ENCODE measurements around the gene PEX10. TPM values are rescaled to one million over a fixed set of nuclear protein-coding genes. Genes with fewer than 3 reads are reported as not detected.

PEX10 gene
- total and polyA plus RNA-seq, 4 experiments from 2014 or later = 7.2 to 13.0 (median 10.1) TPM

- peak overlapping the region; percentile 65 to 80 for H3K4me3 ChIP-seq (ENCODE audit: low read length in 2 of 2)
- no peaks in the 10 kb centered on the region for H3K36me3 ChIP-seq (ENCODE audit: insufficient read depth, low read length)
- no peaks in the 10 kb centered on the region for H3K9me3 Mint-ChIP-seq
- POLR2A ChIA-PET (ENCODE audit: partially characterized antibody) = interaction anchor here (0.6 to 5.5 kb wide), 24 partner anchors 9 to 371 kb away, joined by 3 to 112 read pairs (median 4); partner anchors contain the start of genes FAAP20, HES5, MORN1 and PANK4
- peaks cover 0 to 9% of the 10 kb centered on the region in 2 donors for H3K36me3 Mint-ChIP-seq
- peak overlapping the region; percentile 84 to 99 (median 91) for H3K27ac Mint-ChIP-seq
- DNase-seq = peak; percentile 28 to 69 (median 36)
- no peaks in the 10 kb centered on the region for H3K27me3 Mint-ChIP-seq
- no peaks in the 10 kb centered on the region for H3K9me3 ChIP-seq (ENCODE audit: control insufficient read depth in 1 of 2, low read length in 2 of 2)
- peaks cover 59% of the 10 kb centered on the region for H3K4me1 ChIP-seq (ENCODE audit: insufficient read depth, low read length)
- CTCF ChIA-PET (ENCODE audit: partially characterized antibody) = interaction anchor here (0.7 to 4.2 kb wide), 12 partner anchors 8 to 371 kb away, joined by 3 to 85 read pairs (median 6); partner anchors contain the start of genes PANK4 and TNFRSF14
- H3K27me3 ChIP-seq (ENCODE audit: insufficient read depth, low read length) = no peaks in the 10 kb centered on the region
- peak overlapping the region; percentile 84 for H3K27ac ChIP-seq (ENCODE audit: low read depth, low read length)
- peak overlapping the region; percentile 78 to 93 (median 87) for H3K4me3 Mint-ChIP-seq
- intact Hi-C loops (cut with micrococcal nuclease) = no loop called here
- peaks cover 17 to 55% (median 33%) of the 10 kb centered on the region in 4 donors for H3K4me1 Mint-ChIP-seq
Measured at GRCh38 chr1:2415801-2416208, 3.4 kb upstream of the PEX10 start.

DNA sequence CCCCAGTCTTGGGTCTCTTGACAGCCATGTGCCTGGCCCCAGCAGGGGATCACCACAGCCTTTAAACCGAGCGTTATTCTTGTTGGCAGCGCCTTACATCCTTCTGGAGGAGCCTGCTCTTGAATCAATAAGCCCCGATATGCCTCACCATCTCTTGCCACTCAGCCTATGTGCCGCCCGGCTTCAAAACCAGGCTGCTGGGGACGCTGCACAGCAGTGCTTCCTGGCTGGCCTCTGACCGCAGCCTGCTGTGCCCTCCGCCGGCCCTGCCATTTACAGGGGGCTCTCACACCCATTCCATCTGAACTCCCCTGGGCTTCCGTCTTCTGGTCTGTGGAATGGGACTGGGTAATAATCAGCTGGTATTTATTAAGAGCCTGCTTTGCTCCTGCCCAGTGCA is 3.0 kb upstream of the PEX10 start:
- ChIA-PET CTCF (ENCODE audit: partially characterized antibody) (interaction anchor here (1.0 to 4.2 kb wide), 11 partner anchors 9 to 372 kb away, joined by 3 to 85 read pairs (median 9); partner anchors contain the start of genes PANK4 and TNFRSF14), POLR2A (ENCODE audit: partially characterized antibody) (interaction anchor here (0.6 to 5.5 kb wide), 22 partner anchors 9 to 371 kb away, joined by 3 to 112 read pairs (median 4); partner anchors contain the start of genes FAAP20, MORN1, PANK4 and PRXL2B)
- H3K36me3 Mint-ChIP-seq = peaks cover 0 to 9% of the 10 kb centered on the region in 2 donors
- Histone ChIP-seq H3K9me3 (ENCODE audit: control insufficient read depth in 1 of 2, low read length in 2 of 2) (no peaks in the 10 kb centered on the region), H3K27me3 (ENCODE audit: insufficient read depth, low read length) (no peaks in the 10 kb centered on the region), H3K4me3 (ENCODE audit: low read length in 2 of 2) (peak overlapping the region; percentile 65 to 80), H3K4me1 (ENCODE audit: insufficient read depth, low read length) (peaks cover 59% of the 10 kb centered on the region), H3K36me3 (ENCODE audit: insufficient read depth, low read length) (no peaks in the 10 kb centered on the region), H3K27ac (ENCODE audit: low read depth, low read length) (peak overlapping the region; percentile 84)
- H3K9me3 Mint-ChIP-seq = no peaks in the 10 kb centered on the region
- H3K27ac Mint-ChIP-seq = peak overlapping the region; percentile 84 to 99 (median 91)
- H3K27me3 Mint-ChIP-seq = no peaks in the 10 kb centered on the region
- H3K4me3 Mint-ChIP-seq = peak overlapping the region; percentile 78 to 93 (median 87)
- peaks cover 17 to 59% (median 33%) of the 10 kb centered on the region in 4 donors for H3K4me1 Mint-ChIP-seq
- DNase-seq = peak in 1 of 5 donors; percentile 37
- intact Hi-C loops (cut with micrococcal nuclease) = no loop called here

DNA sequence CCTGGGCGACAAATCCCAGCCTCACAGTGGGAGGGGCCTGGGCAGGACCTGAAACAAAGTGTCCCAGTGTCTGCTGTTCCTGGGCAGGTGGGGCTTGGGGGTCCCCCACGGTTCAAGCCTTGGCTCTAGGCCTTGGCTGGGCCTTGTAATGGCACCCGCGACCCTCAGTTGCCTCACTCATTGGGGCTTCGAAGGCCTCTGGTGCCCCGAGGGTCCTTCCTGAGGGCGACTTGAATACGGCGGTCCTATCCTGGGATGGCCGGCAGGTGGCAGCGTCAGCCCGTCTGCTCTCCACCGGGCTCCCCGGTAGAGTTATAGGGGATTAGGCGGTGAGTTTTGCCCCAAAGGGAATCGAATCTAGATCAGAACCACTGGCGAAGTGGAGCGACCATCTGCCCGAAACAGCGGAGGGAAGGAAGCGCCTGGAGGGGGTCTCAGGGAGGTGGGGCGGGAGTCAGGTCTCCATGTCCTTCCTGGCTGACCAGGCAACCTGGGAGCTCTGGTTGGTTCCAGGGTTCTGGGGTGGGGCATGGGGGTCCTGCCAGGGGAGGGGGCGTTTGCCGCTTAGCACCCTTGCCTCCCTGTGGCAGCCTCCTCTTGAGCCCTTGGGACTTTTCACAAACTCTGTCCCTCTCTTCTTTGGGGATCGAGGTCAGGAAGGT is 2.1 kb upstream of the PEX10 start:
- peak overlapping the region; percentile 87 to 99 (median 95) for H3K27ac Mint-ChIP-seq
- peaks cover 59% of the 10 kb centered on the region for H3K4me1 ChIP-seq (ENCODE audit: insufficient read depth, low read length)
- no peaks in the 10 kb centered on the region for H3K9me3 Mint-ChIP-seq
- H3K27ac ChIP-seq (ENCODE audit: low read depth, low read length) = peak overlapping the region; percentile 84
- POLR2A ChIA-PET (ENCODE audit: partially characterized antibody) = interaction anchor here (1.9 to 5.5 kb wide), 6 partner anchors 23 to 172 kb away, joined by 8 to 112 read pairs (median 34); partner anchors contain the start of genes MORN1, PANK4, PRXL2B and RER1
- no peaks in the 10 kb centered on the region for H3K9me3 ChIP-seq (ENCODE audit: control insufficient read depth in 1 of 2, low read length in 2 of 2)
- H3K27me3 Mint-ChIP-seq = no peaks in the 10 kb centered on the region
- peak overlapping the region; percentile 78 to 93 (median 86) for H3K4me3 Mint-ChIP-seq
- intact Hi-C loops (cut with micrococcal nuclease) = loop anchor here (1.0 to 5.0 kb wide), 4 partner anchors 134 to 1008 kb away; partner anchors contain the start of gene TTC34
- H3K4me3 ChIP-seq (ENCODE audit: low read length in 2 of 2) = peak overlapping the region in 1 of 2 donors; percentile 70
- CTCF ChIA-PET (ENCODE audit: partially characterized antibody) = interaction anchor here (1.6 to 4.2 kb wide), 6 partner anchors 110 to 373 kb away, joined by 4 to 85 read pairs (median 13); partner anchors contain the start of genes PANK4 and TNFRSF14
- H3K4me1 Mint-ChIP-seq = peaks cover 17 to 62% (median 33%) of the 10 kb centered on the region in 4 donors
- no peaks in the 10 kb centered on the region for H3K36me3 ChIP-seq (ENCODE audit: insufficient read depth, low read length)
- peak; percentile 75 to 82 (median 78) for DNase-seq
- peaks cover 0 to 11% of the 10 kb centered on the region in 2 donors for H3K36me3 Mint-ChIP-seq
- no peaks in the 10 kb centered on the region for H3K27me3 ChIP-seq (ENCODE audit: insufficient read depth, low read length)

- intact Hi-C loops (cut with micrococcal nuclease) = loop anchor here (1.0 to 5.0 kb wide), 4 partner anchors 135 to 1009 kb away; partner anchors contain the start of gene TTC34
- no peaks in the 10 kb centered on the region for H3K27me3 Mint-ChIP-seq
- Histone ChIP-seq H3K27ac (ENCODE audit: low read depth, low read length) (peak overlapping the region; percentile 84), H3K4me3 (ENCODE audit: low read length in 2 of 2) (peak overlapping the region in 1 of 2 donors; percentile 70), H3K9me3 (ENCODE audit: control insufficient read depth in 1 of 2, low read length in 2 of 2) (no peaks in the 10 kb centered on the region), H3K36me3 (ENCODE audit: insufficient read depth, low read length) (no peaks in the 10 kb centered on the region), H3K4me1 (ENCODE audit: insufficient read depth, low read length) (peaks cover 59% of the 10 kb centered on the region), H3K27me3 (ENCODE audit: insufficient read depth, low read length) (no peaks in the 10 kb centered on the region)
- no peaks in the 10 kb centered on the region for H3K9me3 Mint-ChIP-seq
- DNase-seq = peak in 3 of 5 donors; percentile 10 to 54 (median 21)
- H3K36me3 Mint-ChIP-seq = peaks cover 0 to 18% of the 10 kb centered on the region in 2 donors
- peaks cover 17 to 56% (median 32%) of the 10 kb centered on the region in 4 donors for H3K4me1 Mint-ChIP-seq
- POLR2A ChIA-PET (ENCODE audit: partially characterized antibody) = interaction anchor here (0.6 to 5.5 kb wide), 16 partner anchors 17 to 218 kb away, joined by 3 to 112 read pairs (median 16); partner anchors contain the start of genes FAAP20, HES5, MORN1 and PANK4
- H3K27ac Mint-ChIP-seq = peak overlapping the region; percentile 87 to 99 (median 95)
- peak overlapping the region; percentile 78 to 93 (median 86) for H3K4me3 Mint-ChIP-seq
- CTCF ChIA-PET (ENCODE audit: partially characterized antibody) = interaction anchor here (1.0 to 2.7 kb wide), 8 partner anchors 80 to 374 kb away, joined by 3 to 23 read pairs (median 4); partner anchors contain the start of genes FAAP20, PANK4, PRXL2B and TNFRSF14
Measured at GRCh38 chr1:2413495-2414296, 1.3 kb upstream of the PEX10 start.

GRCh38 chr1:2412773-2413494 is 570 bp upstream of the PEX10 start:
- intact Hi-C loops (cut with micrococcal nuclease) = loop anchor here (1.0 to 5.0 kb wide), 8 partner anchors 22 to 1009 kb away; partner anchors contain the start of genes MORN1, PANK4, PRXL2B and RER1
- H3K4me3 Mint-ChIP-seq = peak overlapping the region in 5 of 8 donors; percentile 62 to 89 (median 86)
- Histone ChIP-seq H3K36me3 (ENCODE audit: insufficient read depth, low read length) (no peaks in the 10 kb centered on the region), H3K27me3 (ENCODE audit: insufficient read depth, low read length) (no peaks in the 10 kb centered on the region), H3K27ac (ENCODE audit: low read depth, low read length) (peak overlapping the region; percentile 84), H3K9me3 (ENCODE audit: control insufficient read depth in 1 of 2, low read length in 2 of 2) (no peaks in the 10 kb centered on the region), H3K4me1 (ENCODE audit: insufficient read depth, low read length) (peaks cover 58% of the 10 kb centered on the region), H3K4me3 (ENCODE audit: low read length in 2 of 2) (peak overlapping the region in 1 of 2 donors; percentile 70)
- no peaks in the 10 kb centered on the region for H3K27me3 Mint-ChIP-seq
- ChIA-PET CTCF (ENCODE audit: partially characterized antibody) (interaction anchor here (1.0 to 1.8 kb wide), 8 partner anchors 81 to 375 kb away, joined by 3 to 23 read pairs (median 4); partner anchors contain the start of genes FAAP20, PANK4 and PRXL2B), POLR2A (ENCODE audit: partially characterized antibody) (interaction anchor here (0.6 to 5.5 kb wide), 13 partner anchors 16 to 218 kb away, joined by 3 to 55 read pairs (median 4); partner anchors contain the start of genes FAAP20, HES5, MORN1 and PANK4)
- H3K27ac Mint-ChIP-seq = peak overlapping the region in 2 of 7 donors; percentile 48 to 77
- DNase-seq = peak in 1 of 5 donors; percentile 45
- H3K4me1 Mint-ChIP-seq = peaks cover 17 to 51% (median 32%) of the 10 kb centered on the region in 4 donors
- H3K36me3 Mint-ChIP-seq = peaks cover 0 to 18% of the 10 kb centered on the region in 2 donors
- no peaks in the 10 kb centered on the region for H3K9me3 Mint-ChIP-seq
